GM10248 (cell line): ENCODE measurements around the gene PRR23E.

Experiments
- CTCF ChIA-PET: fragments of 300-600 bp; sonication (Branson Sonifier 250); formaldehyde crosslinking; extraction: SDS; loops from one replicate; lab custom pipeline; 2021; ENCODE audit warnings: antibody characterized with exemption; lab: Yijun Ruan, JAX
- POLR2A ChIA-PET: fragments of 350-650 bp; sonication (Branson Sonifier 250); formaldehyde crosslinking; extraction: SDS; loops from one replicate; lab custom pipeline; 2020; ENCODE audit warnings: antibody characterized with exemption; lab: Yijun Ruan, JAX
- DNase-seq: peaks from one replicate; pipeline ENCODE4 v3.0.0; 2012; ENCODE audit errors: extremely low spot score
- CTCF ChIP-seq: IDR thresholded peaks from 2 replicates; pipeline ENCODE4 v1.5.1; 2012; ENCODE audit warnings: mild to moderate bottlenecking, low read depth; ENCODE audit errors: extremely low read depth, missing control alignments, control extremely low read depth

The PRR23E gene

GRCh38 chr3:127197300-127198189, 4.6 kb downstream of the PRR23E start:
- TF ChIP-seq CTCF = no peak
- CTCF ChIA-PET = no interaction called here
- DNase-seq = no peak
- POLR2A ChIA-PET = no interaction called here

GRCh38 chr3:127200086-127200691, 7.3 kb downstream of the PRR23E start:
- CTCF ChIA-PET = interaction anchor here (1.3 kb wide), 1 partner anchor 18 kb away, joined by 3 read pairs; no protein-coding TSS in a partner anchor
- POLR2A ChIA-PET = no interaction called here
- DNase-seq = peak; percentile 25
- TF ChIP-seq CTCF = no peak

DNA sequence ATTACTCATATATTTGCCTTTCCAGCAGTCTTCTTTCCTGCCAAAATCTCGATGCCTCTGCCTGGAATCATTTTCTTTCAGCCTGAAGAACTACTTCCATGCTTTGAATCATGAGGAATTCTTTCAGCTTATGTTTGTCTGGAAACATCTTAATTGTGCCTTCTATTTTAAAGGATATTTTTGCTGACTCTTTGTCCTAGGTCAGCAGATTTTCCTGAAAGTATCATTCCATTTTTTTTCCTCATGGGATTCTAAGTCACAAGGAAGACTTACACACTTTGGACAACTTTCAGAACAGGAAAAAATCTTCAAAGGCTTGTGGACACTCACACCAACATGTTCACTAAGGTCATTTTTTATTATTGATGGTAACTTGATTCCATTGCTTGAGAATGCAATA, 10.1 kb downstream of the PRR23E start:
- TF ChIP-seq CTCF = no peak
- CTCF ChIA-PET = no interaction called here
- POLR2A ChIA-PET = no interaction called here
- DNase-seq = no peak

DNA sequence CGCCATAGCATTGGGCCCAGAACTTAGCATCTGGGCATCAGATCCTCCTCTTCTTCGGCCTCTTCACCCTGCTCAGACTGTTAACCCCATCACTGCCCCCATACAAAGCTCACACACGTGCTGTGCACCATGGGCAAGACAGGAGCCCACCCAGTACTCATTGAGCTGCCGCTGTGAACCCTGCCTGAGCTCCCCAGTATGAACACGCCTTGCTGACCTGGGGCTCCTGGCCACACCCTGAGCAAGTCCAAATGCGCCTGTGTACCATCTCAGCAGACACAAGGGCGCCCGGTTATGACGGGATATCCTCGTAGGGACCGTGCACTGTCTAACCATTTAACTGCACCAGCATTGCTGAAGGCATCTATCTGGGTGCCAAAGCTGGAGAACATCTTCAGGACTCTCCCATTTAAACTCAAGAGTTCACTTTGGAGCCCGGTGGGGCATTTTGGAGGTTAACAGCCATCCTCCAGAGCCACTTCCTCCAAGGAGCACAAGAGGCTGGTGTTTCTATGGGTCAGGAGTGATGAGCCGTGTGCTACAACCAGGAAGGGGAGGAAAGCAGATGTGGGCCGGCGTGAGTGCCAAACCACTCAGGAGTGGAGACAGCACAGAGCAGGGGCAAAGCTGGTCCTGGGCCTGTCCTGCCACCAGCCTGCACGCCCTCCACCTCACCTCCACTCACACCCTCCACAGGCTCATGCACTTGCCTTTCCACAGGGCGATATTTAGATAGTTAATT, 12.1 kb downstream of the PRR23E start:
- no peak for TF ChIP-seq CTCF
- POLR2A ChIA-PET = no interaction called here
- DNase-seq = peak; percentile 13
- CTCF ChIA-PET = no interaction called here

DNA sequence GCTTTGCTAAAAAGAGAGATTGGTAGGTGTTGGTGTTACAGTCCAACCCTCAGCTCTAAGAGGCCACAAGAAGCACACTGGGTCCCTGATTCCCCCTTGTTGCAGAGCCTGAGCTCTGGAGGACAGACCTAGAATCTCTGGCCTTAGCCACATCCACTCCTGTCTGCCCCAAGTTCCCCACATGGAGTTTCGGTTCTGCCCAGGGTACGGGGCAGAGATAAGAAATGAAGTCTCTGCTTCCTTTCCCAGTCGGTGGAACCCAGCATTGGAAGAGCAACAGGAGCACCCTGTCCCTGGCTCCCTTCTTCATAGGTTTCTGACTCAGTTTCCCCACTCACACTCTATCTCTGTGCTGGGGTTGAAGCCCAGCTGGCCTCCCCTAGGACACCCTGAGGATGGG, 13.2 kb downstream of the PRR23E start:
- POLR2A ChIA-PET = no interaction called here
- DNase-seq = peak; percentile 14
- TF ChIP-seq CTCF = no peak
- CTCF ChIA-PET = interaction anchor here (1.0 kb wide), 1 partner anchor 16 kb away, joined by 3 read pairs; no protein-coding TSS in a partner anchor
